ENCODE measurements around the gene MRPS30.
A peak's percentile ranks its signal among the peaks of the same experiment; 100 is the strongest.
"Not testable (repeated sequence)": the region's sequence is repeated elsewhere in the genome, so short reads cannot be mapped to it uniquely, and the experiment has no call there.

The MRPS30 gene

GRCh38 chr5:44779167-44779566, 29.6 kb upstream of the MRPS30 start:
- no peak overlapping the region for H3K4me3 ChIP-seq (ENCODE audit: control insufficient read depth, low read depth, low read length)
- no peak for DNase-seq (ENCODE audit: low read depth)
- TF ChIP-seq CTCF (conservative IDR thresholded peaks at IDR 0.05; ENCODE audit: control insufficient read depth, insufficient read depth, low read depth, low read length): no peak

- TF ChIP-seq CTCF (conservative IDR thresholded peaks at IDR 0.05; ENCODE audit: control insufficient read depth, insufficient read depth, low read depth, low read length): no peak
- H3K4me3 ChIP-seq (ENCODE audit: control insufficient read depth, low read depth, low read length): no peak overlapping the region
- no peak for DNase-seq (ENCODE audit: low read depth)
These were observed 25.0 kb upstream of the MRPS30 start for GRCh38 chr5:44783634-44784315.

- DNase-seq (ENCODE audit: low read depth): no peak
- TF ChIP-seq CTCF (conservative IDR thresholded peaks at IDR 0.05; ENCODE audit: control insufficient read depth, insufficient read depth, low read depth, low read length): no peak
- no peak overlapping the region for H3K4me3 ChIP-seq (ENCODE audit: control insufficient read depth, low read depth, low read length)
These were observed 21.0 kb upstream of the MRPS30 start for GRCh38 chr5:44787731-44788130.

- peak; percentile 63 for DNase-seq (ENCODE audit: low read depth)
These were observed 19.3 kb upstream of the MRPS30 start for GRCh38 chr5:44789372-44789995.

GRCh38 chr5:44792031-44792673, 16.6 kb upstream of the MRPS30 start:
- H3K4me3 ChIP-seq (ENCODE audit: control insufficient read depth, low read depth, low read length); DNase-seq (ENCODE audit: low read depth): not testable (repeated sequence)

More at GRCh38 chr5:44789372-44789995, 19.3 kb upstream of the MRPS30 start:
- not testable (repeated sequence) for H3K4me3 ChIP-seq (ENCODE audit: control insufficient read depth, low read depth, low read length)

GRCh38 chr5:44794371-44794770, 14.4 kb upstream of the MRPS30 start:
- no peak for DNase-seq (ENCODE audit: low read depth)
- TF ChIP-seq CTCF (conservative IDR thresholded peaks at IDR 0.05; ENCODE audit: control insufficient read depth, insufficient read depth, low read depth, low read length): no peak
- H3K4me3 ChIP-seq (ENCODE audit: control insufficient read depth, low read depth, low read length): no peak overlapping the region

- DNase-seq (ENCODE audit: low read depth): no peak
- no peak overlapping the region for H3K4me3 ChIP-seq (ENCODE audit: control insufficient read depth, low read depth, low read length)
- no peak for TF ChIP-seq CTCF (conservative IDR thresholded peaks at IDR 0.05; ENCODE audit: control insufficient read depth, insufficient read depth, low read depth, low read length)
These were observed 13.3 kb upstream of the MRPS30 start for GRCh38 chr5:44795496-44795895.
